Parathyroid adenoma (tissue), 2 donors: ENCODE data around the gene SLC6A9.

Source experiments
- H2AFZ ChIP-seq: fragments of 300-600 bp; sonication (generic); one replicate; pipeline ENCODE4 v1.7.0; 2017; ENCODE audit warnings: antibody characterized with exemption, mild to moderate bottlenecking
- H3K27ac ChIP-seq: fragments of 300-600 bp; sonication (generic); one replicate; pipeline ENCODE4 v1.7.0; 2017
- H3K27me3 ChIP-seq: fragments of 300-600 bp; sonication (generic); one replicate; pipeline ENCODE4 v1.7.0; 2017; ENCODE audit warnings: low read length; ENCODE audit not compliant: control insufficient read depth, insufficient read depth
- H3K36me3 ChIP-seq: fragments of 300-600 bp; sonication (generic); one replicate; pipeline ENCODE4 v1.7.0; 2017; ENCODE audit warnings: low read length; ENCODE audit not compliant: control insufficient read depth, insufficient read depth
- H3K4me1 ChIP-seq: fragments of 300-600 bp; sonication (generic); one replicate; pipeline ENCODE4 v1.7.0; 2017; ENCODE audit warnings: control low read depth
- H3K4me2 ChIP-seq: fragments of 300-600 bp; sonication (generic); one replicate; pipeline ENCODE4 v1.7.0; 2017; ENCODE audit warnings: low read length
- H3K4me3 ChIP-seq: fragments of 300-600 bp; sonication (generic); one replicate; pipeline ENCODE4 v1.7.0; 2017; ENCODE audit warnings: low read depth, low read length
- H3K79me2 ChIP-seq: fragments of 300-600 bp; sonication (generic); one replicate; pipeline ENCODE4 v1.7.0; 2017; ENCODE audit warnings: control low read depth
- H3K9ac ChIP-seq: fragments of 300-600 bp; sonication (generic); one replicate; pipeline ENCODE4 v1.7.0; 2017; ENCODE audit warnings: mild to moderate bottlenecking
- H3K9me3 ChIP-seq: fragments of 300-600 bp; sonication (generic); one replicate; pipeline ENCODE4 v1.7.0; 2017; ENCODE audit warnings: low read length; ENCODE audit not compliant: control insufficient read depth
- CTCF ChIP-seq: fragments of 300-600 bp; sonication (generic); IDR thresholded peaks from one replicate; pipeline ENCODE4 v1.7.0; 2017; ENCODE audit warnings: antibody characterized with exemption, mild to moderate bottlenecking
- donor health status: primary hyperparathyroidism.

The SLC6A9 gene

GRCh38 chr1:44071461-44071860 is 40.2 kb upstream of the SLC6A9 start:
- Histone ChIP-seq H3K9me3 (no peaks in the 10 kb centered on the region), H3K4me3 (no peak overlapping the region), H2AFZ (no peak overlapping the region), H3K27ac (no peak overlapping the region), H3K79me2 (no peaks in the 10 kb centered on the region), H3K4me2 (no peak overlapping the region), H3K36me3 (no peaks in the 10 kb centered on the region), H3K9ac (no peak overlapping the region), H3K27me3 (no peaks in the 10 kb centered on the region), H3K4me1 (no peaks in the 10 kb centered on the region)
- TF ChIP-seq CTCF: no peak

- no peaks in the 10 kb centered on the region for H3K79me2 ChIP-seq
- H3K4me2 ChIP-seq: no peak overlapping the region
- H3K36me3 ChIP-seq: no peaks in the 10 kb centered on the region
- H3K4me3 ChIP-seq: no peak overlapping the region
- no peak for TF ChIP-seq CTCF
- no peaks in the 10 kb centered on the region for H3K27me3 ChIP-seq
- H3K4me1 ChIP-seq: no peaks in the 10 kb centered on the region
- H3K27ac ChIP-seq: no peak overlapping the region
- no peak overlapping the region for H2AFZ ChIP-seq
- H3K9ac ChIP-seq: no peak overlapping the region
- no peaks in the 10 kb centered on the region for H3K9me3 ChIP-seq
Measured at GRCh38 chr1:44068442-44068921, 37.2 kb upstream of the SLC6A9 start.

- Histone ChIP-seq H3K27me3 (no peaks in the 10 kb centered on the region), H2AFZ (no peak overlapping the region), H3K36me3 (no peaks in the 10 kb centered on the region), H3K4me1 (no peaks in the 10 kb centered on the region), H3K79me2 (no peaks in the 10 kb centered on the region), H3K4me3 (no peak overlapping the region), H3K9me3 (no peaks in the 10 kb centered on the region), H3K4me2 (no peak overlapping the region), H3K9ac (no peak overlapping the region), H3K27ac (no peak overlapping the region)
- no peak for TF ChIP-seq CTCF
Measured at GRCh38 chr1:44067266-44068250, 36.3 kb upstream of the SLC6A9 start.

- H3K4me2 ChIP-seq: no peak overlapping the region
- no peaks in the 10 kb centered on the region for H3K27me3 ChIP-seq
- no peak overlapping the region for H3K27ac ChIP-seq
Measured at GRCh38 chr1:44062656-44063179, 31.5 kb upstream of the SLC6A9 start.

More at GRCh38 chr1:44062656-44063179, 31.5 kb upstream of the SLC6A9 start:
- no peaks in the 10 kb centered on the region for H3K36me3 ChIP-seq
- H3K9ac ChIP-seq: no peak overlapping the region
- H3K4me3 ChIP-seq: no peak overlapping the region
- H3K9me3 ChIP-seq: no peaks in the 10 kb centered on the region
- no peak for TF ChIP-seq CTCF
- H3K79me2 ChIP-seq: no peaks in the 10 kb centered on the region
- H2AFZ ChIP-seq: no peak overlapping the region
- H3K4me1 ChIP-seq: no peaks in the 10 kb centered on the region
